Measurements from ENCODE around the gene SECISBP2L.

SECISBP2L gene

DNA sequence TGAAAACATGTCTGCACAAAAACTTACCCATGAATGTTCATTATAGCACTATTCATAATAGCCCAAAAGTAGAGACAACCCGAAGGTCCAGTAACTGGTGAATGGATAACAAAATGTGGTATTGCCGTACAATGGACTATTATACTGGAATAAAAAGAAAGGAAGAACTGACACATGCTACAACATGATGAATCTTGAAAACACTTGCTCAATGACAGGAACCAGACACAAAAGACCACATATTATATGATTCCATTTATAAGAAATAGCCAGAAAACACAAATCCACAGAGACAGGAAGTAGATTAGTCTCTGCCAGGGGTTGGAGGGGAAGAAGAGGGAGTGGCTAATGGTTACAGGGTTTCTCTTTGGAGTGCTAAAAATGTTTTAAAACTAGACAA is 100.9 kb downstream of the SECISBP2L start:
- intact Hi-C loops (cut with DNase I) = no loop called here
- no peak for DNase-seq

DNA sequence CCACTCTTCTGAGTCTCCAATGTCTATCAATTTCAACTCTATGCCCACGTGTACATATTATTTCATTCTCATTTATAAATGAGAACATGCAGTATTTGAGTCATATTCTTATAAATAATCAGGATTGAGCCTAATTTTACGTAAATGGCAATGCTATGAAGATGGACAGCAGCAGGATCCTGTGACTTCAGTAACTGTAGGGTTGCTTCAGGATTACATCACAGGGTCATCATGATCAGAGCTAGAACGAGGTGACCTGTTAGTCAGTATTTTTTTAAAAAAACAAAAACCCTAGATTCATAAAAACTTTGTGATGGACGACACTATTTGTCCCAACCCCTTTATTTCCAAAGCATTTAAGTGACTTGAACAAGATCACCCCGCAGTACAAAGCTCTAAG is 104.3 kb downstream of the SECISBP2L start:
- no peak for DNase-seq
- intact Hi-C loops (cut with DNase I) = no loop called here

DNA sequence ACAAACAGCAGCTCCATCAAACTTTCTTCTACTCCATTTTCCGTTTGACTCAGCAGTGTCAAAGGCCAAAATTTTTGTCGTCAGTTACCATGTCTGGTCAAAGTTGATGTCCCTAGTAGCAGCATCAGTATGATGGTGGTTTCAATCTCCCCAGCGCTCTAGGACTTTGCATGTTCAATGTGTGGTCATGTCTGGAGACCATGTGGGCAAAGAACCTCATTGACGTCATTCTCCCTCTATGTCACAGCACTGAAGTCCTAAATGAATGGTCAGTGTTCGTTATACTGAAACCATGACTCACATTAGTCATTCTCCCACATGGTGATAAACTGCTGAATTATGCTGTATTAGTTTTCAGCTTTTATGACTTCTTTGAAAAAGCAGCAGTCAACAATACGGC is 105.7 kb downstream of the SECISBP2L start:
- intact Hi-C loops (cut with DNase I) = no loop called here
- no peak for DNase-seq

DNA sequence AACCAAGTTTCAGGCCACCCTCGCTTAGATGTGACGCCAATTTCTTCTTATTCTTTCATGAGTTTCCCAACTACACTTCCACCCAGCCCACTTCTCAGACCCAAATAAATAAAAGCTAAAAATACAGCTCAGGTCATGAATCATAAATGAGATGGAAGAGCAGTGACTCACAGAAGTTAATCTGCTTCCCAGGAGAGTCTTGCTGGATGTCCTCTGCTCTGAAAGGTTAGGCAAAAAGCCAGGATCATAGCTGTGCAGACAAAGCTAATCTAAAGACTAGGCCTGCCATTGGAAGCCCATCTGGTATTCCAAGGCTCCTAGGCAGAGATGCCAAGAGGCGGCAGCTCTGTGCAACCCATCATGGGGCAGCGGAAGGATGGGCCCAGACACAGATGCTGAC is 106.6 kb downstream of the SECISBP2L start:
- intact Hi-C loops (cut with DNase I) = no loop called here
- no peak for DNase-seq

Measured in head of caudate nucleus (tissue), 42 donors.